GM12892 (cell line): Measurements from ENCODE around the gene MAGEA9B.
"Not testable (repeated sequence)": the region's sequence is repeated elsewhere in the genome, so short reads cannot be mapped to it uniquely, and the experiment has no call there.

ENCODE experiments used
- DNase-seq: peaks from one replicate; pipeline ENCODE4 v3.0.0; 2011; ENCODE audit not compliant: insufficient read length
- FAIRE-seq: peaks from 2 replicates; lab custom pipeline; 2011; peaks lifted over from hg19 to GRCh38; lab: Jason Lieb, UNC
- POLR2A ChIP-seq: IDR thresholded peaks from 2 replicates; pipeline ENCODE4 v1.6.1; 2011; ENCODE audit warnings: low read depth, low read length, control low read depth
- POLR2AphosphoS5 ChIP-seq: IDR thresholded peaks from 2 replicates; pipeline ENCODE4 v1.6.1; 2011; ENCODE audit warnings: low read depth, low read length, control low read depth
- TAF1 ChIP-seq: IDR thresholded peaks from 2 replicates; pipeline ENCODE4 v1.6.1; 2011; ENCODE audit warnings: low read depth, mild to moderate bottlenecking, control low read depth, low read length, borderline replicate concordance

The MAGEA9B gene

DNA sequence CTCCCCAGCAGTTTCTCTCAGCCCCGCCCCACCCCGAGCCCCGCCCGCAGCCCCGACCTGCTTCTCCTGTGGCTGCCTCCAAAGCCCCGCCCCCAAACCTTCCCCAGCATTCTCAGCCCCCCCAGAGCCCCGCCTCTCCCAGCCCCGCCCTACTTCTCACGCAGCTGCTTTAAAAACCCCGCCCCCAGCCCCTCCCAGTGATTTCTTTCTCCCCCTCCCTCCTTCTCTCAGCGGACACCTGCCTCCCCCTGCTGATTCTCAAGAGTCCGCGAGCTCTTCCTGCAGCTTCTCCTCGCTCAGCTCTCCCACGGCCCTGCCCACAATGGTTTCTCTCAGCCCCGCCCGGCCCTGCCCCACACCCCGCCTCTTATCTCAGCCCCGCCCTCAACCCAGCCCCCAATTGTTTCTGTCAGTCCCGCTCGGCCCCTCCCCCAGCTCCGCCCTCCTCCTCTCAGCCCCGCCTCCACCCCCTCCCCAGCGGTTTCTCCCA, 47.1 kb downstream of the MAGEA9B start:
- no peak for TF ChIP-seq POLR2A
- TF ChIP-seq TAF1: no peak
- TF ChIP-seq POLR2AphosphoS5: no peak
- DNase-seq (peak; percentile 58), FAIRE-seq (no peak)

DNA sequence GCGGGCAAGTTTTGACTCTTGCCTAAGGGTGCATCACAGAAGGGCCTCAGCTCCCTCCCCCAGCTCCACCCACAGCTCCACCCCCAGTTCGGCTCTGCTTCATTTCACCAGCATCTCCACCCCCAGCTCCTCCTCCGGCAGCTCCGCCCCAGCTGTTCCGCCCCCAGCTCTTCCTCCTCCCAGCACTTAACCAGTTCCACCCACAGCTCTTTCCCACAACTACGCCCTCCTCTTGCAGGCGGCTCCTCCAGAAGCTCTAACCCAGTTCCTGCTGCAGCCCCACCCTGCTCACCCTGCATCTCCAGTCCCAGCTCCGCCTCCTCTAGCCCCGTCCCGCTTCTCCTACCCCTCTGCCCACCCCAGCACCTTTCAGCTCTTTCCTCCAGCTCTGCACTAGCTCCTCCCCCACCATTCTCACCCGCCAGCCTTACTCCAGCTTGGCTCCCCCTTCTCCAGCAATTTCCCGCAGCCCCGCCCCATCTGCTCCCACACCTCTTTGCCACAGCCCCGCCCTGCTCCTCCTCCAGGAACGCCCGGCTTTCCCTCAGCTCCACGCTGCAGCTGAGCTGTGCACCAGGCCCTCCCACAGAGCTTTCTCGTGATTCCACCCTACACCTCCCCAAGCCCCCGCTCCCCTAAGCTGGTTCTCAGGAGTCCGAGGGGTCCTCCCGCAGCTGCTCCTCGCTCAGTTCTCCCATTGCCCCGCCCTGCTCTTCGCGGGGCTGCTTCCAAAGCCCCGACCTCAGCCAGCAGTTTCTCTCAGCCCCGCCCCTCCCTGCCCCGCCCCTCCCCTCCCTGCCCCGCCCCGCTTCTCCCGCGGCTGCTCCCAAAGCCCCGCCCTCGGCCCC, 47.8 kb downstream of the MAGEA9B start:
- TF ChIP-seq POLR2AphosphoS5: no peak
- TF ChIP-seq TAF1: no peak
- no peak for TF ChIP-seq POLR2A
- peak; percentile 86 for FAIRE-seq
- peak; percentile 55 for DNase-seq

DNA sequence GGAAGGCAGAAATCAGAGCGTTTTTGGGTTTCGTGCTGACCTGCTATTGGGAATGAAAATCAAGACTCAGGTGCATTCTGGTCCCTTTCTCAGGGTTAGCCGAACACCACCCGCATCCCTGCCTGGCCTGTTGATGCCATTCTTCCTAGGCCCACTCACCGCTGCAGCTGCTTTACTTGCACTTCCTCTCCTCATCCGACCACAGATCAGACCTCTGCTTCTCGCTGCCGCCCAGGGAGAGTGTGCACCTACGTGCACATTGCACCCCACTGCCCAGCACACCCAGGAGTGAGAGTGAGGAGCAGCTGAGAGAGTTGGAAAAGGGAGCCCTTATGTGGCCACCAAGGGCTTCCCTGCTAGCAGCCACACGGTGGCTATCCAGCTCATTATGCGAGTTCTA, 49.8 kb downstream of the MAGEA9B start:
- peak; percentile 85 for FAIRE-seq
- DNase-seq: not testable (repeated sequence)

DNA sequence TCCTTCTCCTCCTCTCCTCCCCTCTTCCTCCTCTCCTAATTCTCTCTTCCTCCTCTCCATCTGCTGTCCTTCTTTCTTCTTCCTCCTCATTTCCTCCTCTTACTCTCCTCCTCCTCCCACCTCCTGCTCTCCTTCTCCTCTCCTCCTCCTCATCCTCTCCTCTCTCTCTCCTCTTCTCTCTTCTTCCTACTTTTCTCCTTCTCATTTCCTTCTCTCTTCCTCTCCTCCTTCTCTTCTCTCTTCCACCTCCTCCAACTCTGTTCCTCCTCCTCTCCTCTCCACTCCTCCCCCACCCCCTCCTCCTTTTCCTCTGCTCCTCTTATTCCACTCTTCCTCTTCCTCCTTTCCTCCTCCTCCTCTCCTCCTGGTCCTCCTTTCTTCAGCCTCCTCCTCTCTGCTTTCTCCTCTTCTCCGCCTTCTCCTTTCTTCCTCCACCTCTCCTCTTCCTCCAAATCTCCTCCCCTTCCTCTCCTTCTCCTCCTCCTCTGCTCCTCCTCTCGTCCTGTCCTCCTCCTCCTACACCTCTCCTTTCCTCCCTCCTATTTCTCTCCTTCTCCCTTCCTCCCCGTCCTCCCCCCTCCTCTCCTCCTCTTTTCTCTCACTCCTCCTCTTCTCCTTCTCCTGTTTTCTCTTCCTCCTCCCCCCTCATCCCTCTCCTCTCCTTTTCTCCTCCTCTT, 52.2 kb downstream of the MAGEA9B start:
- FAIRE-seq, DNase-seq: not testable (repeated sequence)

DNA sequence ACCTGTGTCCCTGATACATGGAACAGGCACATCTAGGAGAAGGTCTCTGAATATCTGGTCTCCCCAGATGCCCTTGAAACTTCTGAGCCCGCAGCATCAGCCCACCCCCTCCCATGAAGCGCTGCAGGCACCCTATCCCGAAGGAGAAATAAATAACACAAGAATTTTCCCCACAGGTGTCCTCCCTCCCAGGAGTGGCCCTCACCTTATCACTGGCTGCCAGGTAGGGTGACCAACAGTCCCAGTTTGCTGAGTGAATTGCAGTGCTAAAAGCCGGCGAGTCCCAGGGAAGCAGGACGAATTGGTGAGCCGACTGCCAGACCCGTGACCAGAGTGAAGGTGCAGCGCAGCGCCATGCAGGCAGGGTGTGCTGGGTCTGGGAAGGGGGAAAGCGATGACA, 53.3 kb downstream of the MAGEA9B start:
- FAIRE-seq, DNase-seq: not testable (repeated sequence)

DNA sequence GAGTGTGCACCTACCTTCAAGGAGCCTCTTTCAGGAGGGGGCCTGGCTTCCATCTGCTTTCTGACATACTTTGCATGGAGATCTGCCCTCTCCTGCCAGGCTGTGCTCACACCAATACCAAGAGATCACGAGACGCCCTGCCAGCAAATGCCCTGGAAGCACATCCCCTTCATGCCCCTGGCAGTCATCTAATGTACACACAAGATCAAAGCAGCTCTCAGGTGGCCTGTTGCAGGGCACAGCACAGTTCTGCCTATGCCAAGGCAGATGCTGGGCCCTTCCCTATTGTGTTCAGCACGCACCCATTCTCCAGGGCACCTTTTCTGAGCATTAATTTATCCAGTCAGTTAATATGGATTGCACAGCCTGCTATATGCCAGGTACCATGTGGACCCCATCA, 54.4 kb downstream of the MAGEA9B start:
- not testable (repeated sequence) for DNase-seq, FAIRE-seq
